ENCODE results near the gene FCHSD2. TPM values are rescaled to one million over a fixed set of nuclear protein-coding genes. Genes with fewer than 3 reads are reported as not detected.
A peak's percentile ranks its signal among the peaks of the same experiment; 100 is the strongest.
"Not testable (repeated sequence)": the region's sequence is repeated elsewhere in the genome, so short reads cannot be mapped to it uniquely, and the experiment has no call there.

The FCHSD2 gene
- total RNA-seq, 1 donor from 2014 or later = 19.2 TPM

- no peak for DNase-seq (ENCODE audit: low spot score)
- peak; percentile 71 for ATAC-seq
These were observed 69.1 kb downstream of the FCHSD2 start for GRCh38 chr11:73072935-73073481.

GRCh38 chr11:73070653-73071052 is 71.5 kb downstream of the FCHSD2 start:
- DNase-seq (ENCODE audit: low spot score) = no peak
- ATAC-seq = no peak

GRCh38 chr11:73061857-73062424 is 80.2 kb downstream of the FCHSD2 start:
- not testable (repeated sequence) for ATAC-seq; DNase-seq (ENCODE audit: low spot score)

GRCh38 chr11:73061434-73061833 is 80.7 kb downstream of the FCHSD2 start:
- ATAC-seq; DNase-seq (ENCODE audit: low spot score): not testable (repeated sequence)

GRCh38 chr11:73059915-73060314 is 82.2 kb downstream of the FCHSD2 start:
- no peak for DNase-seq (ENCODE audit: low spot score)
- no peak for ATAC-seq

GRCh38 chr11:73058989-73059674 is 83.0 kb downstream of the FCHSD2 start:
- no peak for DNase-seq (ENCODE audit: low spot score)
- no peak for ATAC-seq

- DNase-seq (ENCODE audit: low spot score) (no peak), ATAC-seq (peak; percentile 68)
These were observed 86.3 kb downstream of the FCHSD2 start for GRCh38 chr11:73055655-73056354.

GRCh38 chr11:73055002-73055401 is 87.1 kb downstream of the FCHSD2 start:
- DNase-seq (ENCODE audit: low spot score) = no peak
- ATAC-seq = no peak

GRCh38 chr11:73053964-73054363 is 88.2 kb downstream of the FCHSD2 start:
- no peak for DNase-seq (ENCODE audit: low spot score)
- no peak for ATAC-seq

- ATAC-seq (no peak), DNase-seq (ENCODE audit: low spot score) (no peak)
These were observed 93.7 kb downstream of the FCHSD2 start for GRCh38 chr11:73048446-73048845.

GRCh38 chr11:73047773-73048371 is 94.2 kb downstream of the FCHSD2 start:
- DNase-seq (ENCODE audit: low spot score) (no peak), ATAC-seq (peak; percentile 60)

- no peak for DNase-seq (ENCODE audit: low spot score)
- no peak for ATAC-seq
These were observed 102.1 kb downstream of the FCHSD2 start for GRCh38 chr11:73040046-73040445.

- ATAC-seq = peak; percentile 25
These were observed 107.3 kb downstream of the FCHSD2 start for GRCh38 chr11:73034777-73035176.

GRCh38 chr11:73034331-73034730 is 107.8 kb downstream of the FCHSD2 start:
- ATAC-seq = no peak
- DNase-seq (ENCODE audit: low spot score) = no peak

More at GRCh38 chr11:73034777-73035176, 107.3 kb downstream of the FCHSD2 start:
- DNase-seq (ENCODE audit: low spot score) = no peak

- ATAC-seq = no peak
These were observed 112.0 kb downstream of the FCHSD2 start for GRCh38 chr11:73030130-73030529.

GRCh38 chr11:73029403-73029802 is 112.7 kb downstream of the FCHSD2 start:
- ATAC-seq (no peak), DNase-seq (ENCODE audit: low spot score) (no peak)

More at GRCh38 chr11:73030130-73030529, 112.0 kb downstream of the FCHSD2 start:
- DNase-seq (ENCODE audit: low spot score) = no peak

- DNase-seq (ENCODE audit: low spot score) = no peak
- no peak for ATAC-seq
These were observed 113.5 kb downstream of the FCHSD2 start for GRCh38 chr11:73028611-73029010.

GRCh38 chr11:73027840-73028239 is 114.3 kb downstream of the FCHSD2 start:
- not testable (repeated sequence) for DNase-seq (ENCODE audit: low spot score); ATAC-seq

- no peak for ATAC-seq
- no peak for DNase-seq (ENCODE audit: low spot score)
These were observed 117.5 kb downstream of the FCHSD2 start for GRCh38 chr11:73024639-73025038.

GRCh38 chr11:73019996-73020395 is 122.1 kb downstream of the FCHSD2 start:
- DNase-seq (ENCODE audit: low spot score) (no peak), ATAC-seq (peak; percentile 39)

- DNase-seq (ENCODE audit: low spot score) (no peak), ATAC-seq (no peak)
These were observed 122.7 kb downstream of the FCHSD2 start for GRCh38 chr11:73019449-73019848.

Data from left lobe of liver (tissue), 2 donors.